Measurements from ENCODE around the gene APBB2. TPM values are rescaled to one million over a fixed set of nuclear protein-coding genes. Genes with fewer than 3 reads are reported as not detected.

The APBB2 gene
- total RNA-seq, 1 experiment from 2014 or later = 49.0 TPM

GRCh38 chr4:41074215-41074614 lies 140.1 kb downstream of the APBB2 start:
- no peak for ATAC-seq
- CTCF ChIA-PET = interaction anchor here (1.2 kb wide), 1 partner anchor 166 kb away, joined by 3 read pairs; no protein-coding TSS in a partner anchor
- Mint-ChIP-seq H3K27ac (no peak overlapping the region), H3K9me3 (no peaks in the 10 kb centered on the region), H3K4me3 (no peak overlapping the region), H3K27me3 (ENCODE audit: low read depth) (no peaks in the 10 kb centered on the region), H3K36me3 (no peaks in the 10 kb centered on the region), H3K4me1 (peaks cover 36% of the 10 kb centered on the region)
- TF ChIP-seq NFATC4 (CRISPR knock-in tag; IDR thresholded peaks at IDR 0.05) = no peak
- no peak for TF ChIP-seq ZMAT4 (CRISPR knock-in tag; IDR thresholded peaks at IDR 0.05)
- no peak for TF ChIP-seq PREB (CRISPR knock-in tag; IDR thresholded peaks at IDR 0.05; ENCODE audit: borderline replicate concordance)
- TF ChIP-seq ZNF263 (CRISPR knock-in tag; IDR thresholded peaks at IDR 0.05; ENCODE audit: low read depth) = no peak
- no peak for TF ChIP-seq CDX4 (CRISPR knock-in tag; IDR thresholded peaks at IDR 0.05; ENCODE audit: borderline replicate concordance)
- no peak for TF ChIP-seq TEAD1 (CRISPR knock-in tag; IDR thresholded peaks at IDR 0.05)
- TF ChIP-seq TP53 (CRISPR knock-in tag; IDR thresholded peaks at IDR 0.05) = no peak
- no peak for TF ChIP-seq ZNF416 (CRISPR knock-in tag; IDR thresholded peaks at IDR 0.05)
- no peak for TF ChIP-seq ZNF317 (CRISPR knock-in tag; IDR thresholded peaks at IDR 0.05; ENCODE audit: borderline replicate concordance, low read depth)
- TF ChIP-seq ZNF121 (CRISPR knock-in tag; IDR thresholded peaks at IDR 0.05) = no peak
- TF ChIP-seq MAX (CRISPR knock-in tag; IDR thresholded peaks at IDR 0.05) = no peak
- TF ChIP-seq ARID4B (CRISPR knock-in tag; IDR thresholded peaks at IDR 0.05; ENCODE audit: borderline replicate concordance) = no peak
- no peak for TF ChIP-seq USF1 (CRISPR knock-in tag; IDR thresholded peaks at IDR 0.05)
- no peak for TF ChIP-seq TCF7 (CRISPR knock-in tag; IDR thresholded peaks at IDR 0.05; ENCODE audit: low read depth)
- no peak for DNase-seq (ENCODE audit: low spot score)
- POLR2A ChIA-PET = no interaction called here

GRCh38 chr4:41072021-41072777 lies 142.1 kb downstream of the APBB2 start:
- ATAC-seq (peak; percentile 47), DNase-seq (ENCODE audit: low spot score) (no peak)
- peaks cover 39% of the 10 kb centered on the region for H3K4me1 Mint-ChIP-seq
- no peak overlapping the region for H3K4me3 Mint-ChIP-seq
- ChIA-PET CTCF (interaction anchor here (0.6 to 1.1 kb wide), 5 partner anchors 96 to 164 kb away, joined by 3 to 4 read pairs (median 3); partner anchors contain the start of gene APBB2), POLR2A (interaction anchor here (1.2 kb wide), 1 partner anchor 10 kb away, joined by 3 read pairs; no protein-coding TSS in a partner anchor)
- H3K27me3 Mint-ChIP-seq (ENCODE audit: low read depth) = no peaks in the 10 kb centered on the region
- H3K27ac Mint-ChIP-seq = peak overlapping the region; percentile 80
- no peak for TF ChIP-seq ZNF671 (CRISPR knock-in tag; IDR thresholded peaks at IDR 0.05)
- no peak for TF ChIP-seq ZNF219 (CRISPR knock-in tag; IDR thresholded peaks at IDR 0.05; ENCODE audit: borderline replicate concordance)
- TF ChIP-seq JUN (CRISPR knock-in tag; IDR thresholded peaks at IDR 0.05) = no peak
- TF ChIP-seq USF2 (CRISPR knock-in tag; IDR thresholded peaks at IDR 0.05) = no peak
- TF ChIP-seq NFYB (CRISPR knock-in tag; conservative IDR thresholded peaks at IDR 0.05; ENCODE audit: low read depth) = no peak
- no peak for TF ChIP-seq ZBTB21 (CRISPR knock-in tag; IDR thresholded peaks at IDR 0.05; ENCODE audit: borderline replicate concordance)
- no peak for TF ChIP-seq GRHL2 (CRISPR knock-in tag; IDR thresholded peaks at IDR 0.05; ENCODE audit: insufficient replicate concordance, severe bottlenecking)
- no peak for TF ChIP-seq TEAD4 (CRISPR knock-in tag; IDR thresholded peaks at IDR 0.05)
- no peak for TF ChIP-seq ZNF121 (CRISPR knock-in tag; IDR thresholded peaks at IDR 0.05)
- H3K36me3 Mint-ChIP-seq = no peaks in the 10 kb centered on the region
- no peaks in the 10 kb centered on the region for H3K9me3 Mint-ChIP-seq
